Measurements from ENCODE around the gene TECR.
"Not testable (repeated sequence)": the region's sequence is repeated elsewhere in the genome, so short reads cannot be mapped to it uniquely, and the experiment has no call there.

TECR gene, protein sequence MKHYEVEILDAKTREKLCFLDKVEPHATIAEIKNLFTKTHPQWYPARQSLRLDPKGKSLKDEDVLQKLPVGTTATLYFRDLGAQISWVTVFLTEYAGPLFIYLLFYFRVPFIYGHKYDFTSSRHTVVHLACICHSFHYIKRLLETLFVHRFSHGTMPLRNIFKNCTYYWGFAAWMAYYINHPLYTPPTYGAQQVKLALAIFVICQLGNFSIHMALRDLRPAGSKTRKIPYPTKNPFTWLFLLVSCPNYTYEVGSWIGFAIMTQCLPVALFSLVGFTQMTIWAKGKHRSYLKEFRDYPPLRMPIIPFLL

DNA sequence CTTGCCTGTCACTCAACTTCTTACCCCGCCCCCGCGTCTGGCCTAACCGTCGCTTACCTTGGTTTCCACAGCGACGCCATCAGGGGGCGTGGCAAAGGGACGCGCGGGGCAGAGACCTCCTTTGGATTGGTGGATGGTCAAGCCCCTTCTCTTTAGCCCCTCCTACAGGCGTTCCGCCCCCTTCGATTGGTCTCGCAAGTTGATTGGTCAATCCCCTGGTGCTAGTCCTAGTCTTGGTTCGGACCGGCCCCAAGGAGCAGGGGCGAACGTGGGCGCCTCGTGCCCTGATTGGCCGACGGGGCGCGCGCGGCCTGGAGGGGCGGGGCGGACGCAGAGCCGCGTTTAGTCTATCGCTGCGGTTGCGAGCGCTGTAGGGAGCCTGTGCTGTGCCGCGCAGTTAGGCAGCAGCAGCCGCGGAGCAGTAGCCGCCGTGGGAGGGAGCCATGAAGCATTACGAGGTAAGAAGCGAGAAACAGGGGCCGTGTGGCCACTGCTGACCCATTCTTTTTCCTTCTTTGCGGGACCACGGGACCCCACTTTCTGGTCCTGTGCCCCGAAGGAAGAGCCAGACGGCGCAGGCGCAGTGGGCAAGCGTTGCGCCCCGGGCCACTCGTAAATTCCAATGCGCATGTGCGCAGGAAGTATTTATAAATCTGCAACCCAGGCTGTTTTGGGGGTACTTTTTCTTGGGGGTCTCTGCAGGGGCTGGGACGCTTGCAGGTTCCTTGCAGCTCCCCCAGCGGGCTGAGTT, at the start of gene TECR:
Gene TECR, plus strand, starts transcription at position 341 of the 751 bp plus-strand sequence. Its CDS starts 103 bp downstream, at position 444.
- peak; percentile 100 for DNase-seq (ENCODE audit: low read depth in 1 of 2, low spot score in 1 of 2)

DNA sequence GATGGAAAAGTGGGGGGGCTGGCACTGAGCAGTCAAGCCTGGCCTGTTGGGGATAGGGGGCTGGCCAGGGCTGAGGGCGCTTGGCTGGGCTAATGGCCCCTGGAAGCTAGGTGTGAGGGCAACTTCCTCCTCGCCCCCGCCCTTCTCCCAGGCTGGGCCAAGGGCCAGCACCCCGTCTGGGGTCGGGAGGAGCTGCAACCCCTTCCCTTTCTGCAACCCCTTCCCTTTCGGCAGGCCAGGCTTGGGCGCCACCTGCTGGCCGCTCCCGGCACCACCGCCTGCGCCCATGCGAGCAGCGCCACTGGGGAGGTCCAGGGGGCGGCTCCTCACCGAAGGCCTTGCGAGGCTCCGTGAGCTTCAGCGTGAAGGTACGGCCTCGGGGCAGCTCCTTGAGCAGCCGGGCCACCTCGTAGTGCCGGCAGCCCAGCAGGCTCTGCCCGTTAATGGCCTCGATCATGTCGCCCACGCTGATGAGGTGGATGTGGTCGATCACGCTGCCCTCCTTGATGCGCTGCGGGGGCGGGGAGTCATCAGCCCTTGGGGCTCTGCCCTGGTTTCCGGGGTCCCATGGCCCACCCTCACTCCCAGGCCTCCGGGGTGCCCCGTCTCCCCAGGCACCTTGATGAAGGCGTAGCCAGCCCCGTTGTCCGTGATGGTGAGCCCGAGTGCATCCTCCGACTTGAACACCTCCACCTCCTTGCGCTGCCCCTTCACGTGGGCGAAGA, 49.3 kb upstream of the TECR start:
- peak; percentile 50 to 59 for DNase-seq (ENCODE audit: low read depth in 1 of 2, low spot score in 1 of 2)

DNA sequence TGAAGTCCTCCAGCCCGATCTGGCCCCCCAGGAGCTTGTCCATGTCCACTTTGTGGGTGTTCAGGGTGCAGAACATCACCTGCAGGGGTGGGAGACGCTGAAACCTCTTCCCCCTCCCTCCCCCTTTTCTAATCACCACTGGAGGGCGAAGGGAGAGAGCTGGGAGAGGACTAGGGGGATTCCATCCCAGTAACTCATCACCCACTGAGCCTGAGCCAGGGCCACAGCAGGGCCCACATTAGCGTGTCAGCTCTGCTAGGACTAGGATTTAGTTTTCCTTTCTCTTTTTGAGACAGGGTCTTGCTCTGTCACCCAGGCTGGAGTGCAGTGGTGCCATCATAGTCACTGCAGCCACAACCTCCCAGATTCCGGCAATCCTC, 48.7 kb upstream of the TECR start:
- DNase-seq (ENCODE audit: low read depth in 1 of 2, low spot score in 1 of 2): no peak

DNA sequence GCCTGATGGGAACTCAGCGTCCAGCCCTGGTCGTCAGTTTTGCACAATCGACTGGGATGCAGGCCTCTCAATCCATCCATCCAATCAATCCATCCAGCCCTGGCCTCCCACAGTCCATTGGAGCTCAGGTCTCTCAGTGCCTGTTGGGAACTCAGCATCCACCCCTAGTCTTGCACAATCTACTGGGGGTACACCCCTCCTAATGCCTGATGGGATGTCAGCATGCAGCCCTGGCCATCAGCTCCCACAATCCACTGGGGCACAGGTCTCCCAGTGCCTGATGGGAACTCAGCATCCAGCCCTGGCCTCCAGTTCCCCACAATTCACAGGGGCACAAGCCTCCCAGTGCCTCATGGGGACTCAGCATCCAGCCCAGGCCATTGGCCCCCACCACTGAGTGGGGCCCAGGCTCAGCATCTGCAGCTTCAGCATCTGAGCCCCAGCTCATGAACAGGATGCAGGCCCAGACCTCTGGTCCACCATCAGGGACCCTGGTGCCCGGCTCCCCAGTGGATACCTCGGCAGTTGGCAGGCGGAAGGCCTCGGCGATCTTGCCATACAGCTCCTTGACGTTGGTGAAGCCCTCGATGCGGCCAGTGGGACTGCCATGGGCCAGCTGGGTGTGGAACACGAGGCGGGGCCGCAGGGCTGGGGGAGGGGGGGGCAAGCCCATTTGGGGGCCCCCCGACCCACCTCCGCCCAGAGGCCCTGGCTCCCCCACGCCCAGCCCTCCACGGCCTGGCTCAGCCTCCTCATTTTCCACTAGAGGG, 47.0 kb upstream of the TECR start:
- no peak for DNase-seq (ENCODE audit: low read depth in 1 of 2, low spot score in 1 of 2)

DNA sequence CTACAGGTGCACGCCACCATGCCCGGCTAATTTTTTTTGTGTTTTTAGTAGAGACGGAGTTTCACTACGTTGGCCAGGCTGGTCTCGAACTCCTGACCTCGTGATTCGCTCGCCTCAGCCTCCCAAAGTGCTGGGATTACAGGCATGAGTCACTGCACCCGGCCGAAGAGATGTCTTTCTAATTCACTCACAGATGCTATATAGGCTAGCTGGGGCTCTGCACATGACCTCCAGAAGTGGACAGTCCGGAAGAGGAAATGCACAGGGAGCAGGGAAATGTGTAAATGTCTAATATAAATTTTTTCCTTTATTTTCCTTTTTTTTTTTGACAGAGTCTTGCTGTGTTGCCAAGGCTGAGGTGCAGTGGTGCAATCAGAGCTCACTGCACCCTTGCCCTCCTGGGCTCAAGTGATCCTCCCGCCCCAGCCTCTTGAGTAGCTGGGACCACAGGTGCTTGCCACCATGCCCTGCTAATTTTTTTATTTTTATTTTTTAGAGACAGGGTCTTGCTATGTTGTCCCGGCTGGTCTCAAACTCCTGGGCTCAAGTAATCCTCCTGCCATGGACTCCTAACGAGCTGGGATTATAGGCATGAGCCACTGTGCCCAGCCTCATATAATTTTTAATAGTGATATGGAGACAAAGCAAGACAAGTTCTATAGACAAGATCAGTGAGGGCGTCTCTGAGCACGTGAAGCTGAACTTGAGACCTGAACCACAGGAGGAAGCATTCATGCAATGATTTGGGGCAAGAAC, 41.8 kb upstream of the TECR start:
- DNase-seq (ENCODE audit: low read depth in 1 of 2, low spot score in 1 of 2): no peak

DNA sequence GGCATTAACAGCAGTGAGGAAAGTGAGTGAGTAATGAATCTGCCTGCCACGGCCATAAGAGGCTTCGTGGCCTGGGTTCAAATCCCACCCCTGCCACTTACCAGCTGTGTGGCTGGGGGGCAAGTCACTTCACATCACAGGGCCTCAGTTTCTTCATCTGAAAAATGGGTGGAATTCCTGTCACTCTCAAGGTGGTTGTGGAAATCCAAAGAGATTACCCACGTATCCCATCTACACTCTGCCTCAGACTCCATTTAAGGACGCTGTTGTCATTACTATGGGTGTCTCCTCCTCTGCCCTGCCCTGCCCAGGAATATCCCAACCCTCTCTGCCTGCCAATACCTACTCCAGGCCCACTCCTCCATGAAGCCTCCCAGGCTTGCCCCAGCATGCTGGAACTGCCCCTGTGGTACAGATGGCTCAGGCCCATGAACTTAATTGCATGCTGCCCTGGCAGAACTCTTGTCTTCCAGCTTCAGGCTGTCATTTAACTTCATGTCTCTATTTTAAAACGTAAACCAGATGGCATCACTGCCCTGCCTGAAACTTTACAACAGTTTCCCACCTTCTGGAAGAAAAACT, 36.5 kb upstream of the TECR start:
- no peak for DNase-seq (ENCODE audit: low read depth in 1 of 2, low spot score in 1 of 2)

DNA sequence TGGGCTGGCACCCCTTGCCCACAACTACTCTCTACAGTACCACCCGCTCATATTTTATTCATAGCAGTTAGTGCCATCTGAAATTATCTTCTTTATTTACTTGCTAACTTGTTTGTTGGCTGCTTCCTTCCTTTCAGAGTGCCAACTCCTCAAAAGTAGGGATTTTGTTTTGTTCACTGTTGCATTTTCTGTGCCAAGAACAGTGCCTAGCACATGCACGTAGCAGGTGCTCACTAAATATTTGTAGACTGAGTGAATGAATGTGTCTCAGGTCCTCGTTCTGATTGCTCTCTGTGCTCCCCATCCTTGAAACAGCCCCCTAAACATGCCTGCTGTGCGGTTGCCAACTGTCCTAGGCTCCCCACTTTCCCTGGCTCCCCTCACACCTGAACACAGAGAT, 35.0 kb upstream of the TECR start:
- no peak for DNase-seq (ENCODE audit: low read depth in 1 of 2, low spot score in 1 of 2)

DNA sequence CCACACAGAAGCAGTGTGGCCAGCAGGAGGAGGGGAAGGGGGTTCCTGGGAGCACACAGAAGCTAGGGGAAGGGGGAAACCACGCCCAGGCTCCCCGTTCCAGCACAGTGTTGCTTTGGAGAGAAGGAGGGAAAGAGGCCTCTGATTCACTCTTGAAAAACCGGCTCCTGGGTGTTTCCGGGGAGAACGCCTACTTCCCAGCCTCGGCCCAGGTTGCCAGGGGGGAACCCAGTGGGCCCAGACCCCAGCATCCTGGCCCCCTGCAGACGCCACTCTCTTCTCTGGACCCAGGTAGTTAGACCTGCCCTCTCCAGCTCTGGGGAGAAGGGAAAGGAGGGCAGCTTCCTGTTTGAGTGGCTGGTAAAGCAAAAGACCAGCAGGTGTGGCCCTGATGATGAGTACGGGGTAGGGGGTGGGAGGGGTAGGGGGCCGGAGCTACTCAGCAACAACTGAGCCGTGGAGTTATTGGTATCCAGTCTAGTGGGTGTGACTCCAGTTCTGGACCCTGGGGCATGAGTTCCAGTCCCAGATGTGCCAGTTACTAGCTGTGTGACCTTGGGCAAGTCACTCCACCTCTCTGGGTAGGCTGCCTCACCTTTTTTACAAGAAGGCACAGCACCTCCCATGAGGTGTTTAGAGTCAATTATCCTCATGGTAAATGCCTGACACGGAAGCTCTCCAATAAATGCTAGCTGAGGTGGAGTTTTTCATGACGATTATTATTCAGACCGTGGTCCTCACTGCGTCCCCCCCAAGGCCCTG, 34.3 kb upstream of the TECR start:
- no peak for DNase-seq (ENCODE audit: low read depth in 1 of 2, low spot score in 1 of 2)

DNA sequence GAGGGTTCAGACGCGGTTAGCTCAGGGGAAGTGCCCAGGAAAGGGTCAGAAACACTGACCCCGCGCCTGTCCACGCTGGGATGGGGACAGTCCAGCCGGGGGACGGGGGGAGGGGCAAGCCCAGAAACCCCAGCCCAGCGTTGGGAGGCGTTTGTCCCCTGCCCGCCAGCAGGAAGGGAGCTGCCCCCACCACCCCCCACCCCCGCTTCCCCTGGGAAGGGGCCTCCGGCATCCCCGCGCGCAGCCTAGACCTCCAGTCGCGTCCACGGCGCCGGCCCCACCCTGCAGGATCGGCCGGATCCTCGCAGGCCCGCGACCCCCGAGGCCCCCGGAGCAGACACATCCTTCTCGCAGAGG, 33.7 kb upstream of the TECR start:
- no peak for DNase-seq (ENCODE audit: low read depth in 1 of 2, low spot score in 1 of 2)

DNA sequence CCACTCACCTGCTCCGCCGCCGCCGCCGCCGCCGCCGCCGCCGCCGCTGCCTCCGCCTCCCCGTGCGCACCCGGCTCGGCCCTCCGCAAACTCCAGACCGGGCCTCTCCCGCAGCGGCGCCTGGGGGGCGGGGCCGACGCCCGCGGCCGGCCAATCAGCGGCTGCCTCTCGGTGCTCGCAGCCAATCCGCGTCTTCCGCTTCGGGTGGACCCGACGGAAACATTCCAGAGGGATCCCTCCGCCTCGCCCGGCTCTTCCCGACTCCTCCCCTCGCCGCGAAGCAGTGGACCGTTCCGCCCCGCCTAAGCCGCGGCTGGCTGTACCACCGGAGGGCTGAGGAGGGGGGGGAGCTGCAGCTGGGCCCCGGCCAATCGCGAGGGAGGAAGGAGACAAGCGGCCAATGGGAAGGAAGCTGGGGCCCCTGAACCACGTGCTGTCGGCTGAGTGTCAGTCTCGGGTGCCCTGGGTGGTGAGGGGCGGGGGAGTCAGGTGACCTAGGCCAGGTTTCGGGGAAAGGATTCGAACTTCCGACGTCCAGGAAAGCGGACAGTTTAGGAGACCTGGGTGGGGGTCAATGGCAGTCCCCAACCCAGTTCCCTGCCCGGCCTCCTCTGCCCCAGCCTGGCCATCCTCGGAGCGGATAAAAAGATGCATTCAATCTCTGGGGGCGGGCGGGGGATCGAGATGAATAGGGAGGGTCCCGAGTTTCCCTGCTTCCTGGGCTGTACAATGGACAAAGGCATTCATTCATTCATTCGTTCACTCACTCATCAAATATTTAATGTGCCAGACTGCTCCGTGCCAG, 33.2 kb upstream of the TECR start, which contains the start of gene GIPC1:
Gene GIPC1, minus strand, starts transcription at position 99 of the 805 bp plus-strand sequence. CDS start 13,151 bp downstream, outside the sequence.
- peak; percentile 65 to 71 for DNase-seq (ENCODE audit: low read depth in 1 of 2, low spot score in 1 of 2)

DNA sequence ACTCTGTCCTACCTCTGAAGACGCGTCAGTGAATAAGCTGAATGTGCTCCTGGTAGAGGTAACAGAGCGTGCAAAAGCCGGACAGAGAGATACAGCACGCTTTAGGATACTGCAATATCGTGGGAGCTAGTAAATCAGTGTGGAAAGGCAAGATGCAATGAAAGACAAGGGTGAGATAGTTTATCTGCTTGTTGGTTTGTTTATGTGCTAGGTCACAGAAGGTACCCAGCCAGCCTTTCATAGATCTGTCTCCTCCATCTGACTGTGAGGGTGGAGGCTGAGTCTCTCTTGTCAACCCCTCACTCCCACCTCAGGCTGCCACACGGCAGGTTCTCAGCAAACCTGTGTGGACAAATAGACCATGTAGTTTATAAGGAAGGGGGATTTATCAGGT, 32.6 kb upstream of the TECR start:
- no peak for DNase-seq (ENCODE audit: low read depth in 1 of 2, low spot score in 1 of 2)

DNA sequence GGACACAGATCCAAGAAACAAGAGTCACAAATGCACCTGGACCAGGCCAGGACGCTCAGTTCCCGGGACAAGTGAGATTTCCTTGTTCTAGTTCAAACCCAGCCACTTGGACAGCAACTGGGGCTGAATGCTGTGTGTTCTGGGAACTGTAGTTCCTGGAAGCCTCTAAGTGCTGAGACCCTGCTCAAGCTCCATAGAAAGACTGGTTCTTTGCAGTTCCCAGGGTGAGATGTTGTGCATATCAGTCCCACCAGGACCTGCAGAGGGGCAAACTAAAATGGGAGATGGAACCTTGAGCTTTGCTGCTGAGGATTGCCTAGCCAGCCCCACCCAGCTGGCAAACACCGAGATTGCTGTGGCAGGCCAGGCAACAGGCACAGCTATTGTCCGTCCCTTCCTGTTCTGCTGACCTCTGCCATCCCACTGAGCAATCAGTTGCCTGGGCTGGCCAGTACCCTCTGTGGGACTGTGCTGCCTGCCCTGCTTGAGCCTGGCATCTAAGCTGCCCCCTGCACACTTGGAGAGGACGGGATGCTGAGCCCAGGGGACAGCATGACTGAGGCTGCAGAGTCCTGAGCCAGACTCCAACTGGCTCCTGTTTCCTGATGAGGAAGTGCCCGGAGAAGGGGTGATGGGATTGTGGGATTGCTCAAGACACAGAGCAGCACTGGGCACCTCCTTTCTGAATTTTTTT, 32.0 kb upstream of the TECR start:
- no peak for DNase-seq (ENCODE audit: low read depth in 1 of 2, low spot score in 1 of 2)

DNA sequence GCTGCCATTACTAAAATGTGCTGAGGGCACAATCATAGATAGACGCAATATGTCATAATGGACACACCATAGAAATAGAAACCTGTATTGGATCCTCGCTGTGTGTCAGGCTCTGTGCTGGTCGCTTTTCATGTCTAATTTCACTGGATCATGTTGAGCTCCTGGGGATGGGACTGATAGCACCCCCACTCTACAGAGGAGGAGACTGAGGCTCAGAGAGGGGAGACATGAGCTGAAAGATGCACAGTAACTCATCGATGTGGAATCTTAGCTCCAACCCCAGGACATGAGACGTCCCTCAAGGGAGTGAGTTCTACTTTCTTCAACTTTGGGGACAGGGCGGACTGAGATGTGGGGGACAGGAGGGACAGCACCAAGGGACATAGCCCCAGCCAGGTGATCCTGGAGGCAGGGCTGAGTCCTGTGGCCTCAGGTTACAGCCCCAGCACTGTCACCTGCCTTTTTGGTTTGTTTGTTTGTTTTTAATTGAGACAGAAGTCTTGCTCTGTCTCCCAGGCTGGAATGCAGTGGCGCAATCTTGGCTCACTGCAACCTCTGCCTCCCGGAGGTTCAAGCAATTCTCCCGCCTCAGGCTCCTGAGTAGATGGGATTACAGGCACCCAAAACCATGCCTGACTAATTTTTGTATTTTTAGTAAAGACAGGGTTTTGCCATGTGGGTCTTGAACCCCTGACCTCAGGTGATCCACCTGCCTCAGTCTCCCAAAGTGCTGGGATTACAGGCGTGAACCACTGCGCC, 26.9 kb upstream of the TECR start:
- no peak for DNase-seq (ENCODE audit: low read depth in 1 of 2, low spot score in 1 of 2)

DNA sequence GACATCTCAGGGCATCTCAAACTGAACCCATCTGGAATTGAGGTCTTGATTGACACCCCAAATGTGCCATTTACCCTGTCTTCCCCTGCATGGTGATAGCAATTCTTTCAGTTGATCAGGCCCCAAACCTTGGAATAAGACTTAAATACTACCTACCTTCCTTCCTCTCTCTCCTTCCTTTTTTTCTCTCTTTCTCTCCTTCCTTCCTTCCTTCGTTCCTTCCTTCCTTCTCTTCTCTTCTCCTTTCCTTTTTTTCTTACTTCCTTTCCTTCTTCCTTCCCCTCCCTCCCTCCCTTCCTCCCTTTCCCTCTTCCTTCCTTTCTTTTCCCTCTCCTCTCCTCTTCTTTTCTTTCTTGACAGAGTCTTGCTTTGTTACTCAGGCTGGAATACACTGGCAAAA, 26.1 kb upstream of the TECR start:
- DNase-seq (ENCODE audit: low read depth in 1 of 2, low spot score in 1 of 2): no peak

DNA sequence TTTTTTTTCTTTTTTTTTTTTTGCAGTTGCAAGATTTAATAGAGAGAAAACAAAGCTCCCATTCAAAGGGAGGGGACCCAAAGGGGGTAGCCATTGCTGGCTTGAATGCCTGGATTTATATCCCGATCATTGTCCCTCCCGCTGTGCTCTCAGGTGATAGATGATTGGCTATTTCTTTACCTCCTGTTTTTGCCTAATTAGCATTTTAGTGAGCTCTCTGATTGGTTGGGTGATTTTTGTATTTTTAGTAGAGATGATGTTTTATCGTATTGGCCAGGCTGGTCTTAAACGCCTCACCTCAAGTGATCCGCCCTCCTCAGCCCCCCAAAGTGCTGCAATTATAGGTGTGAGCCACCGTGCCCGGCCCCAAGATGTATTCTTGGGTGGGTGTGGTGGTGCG, 24.8 kb upstream of the TECR start:
- not testable (repeated sequence) for DNase-seq (ENCODE audit: low read depth in 1 of 2, low spot score in 1 of 2)

DNA sequence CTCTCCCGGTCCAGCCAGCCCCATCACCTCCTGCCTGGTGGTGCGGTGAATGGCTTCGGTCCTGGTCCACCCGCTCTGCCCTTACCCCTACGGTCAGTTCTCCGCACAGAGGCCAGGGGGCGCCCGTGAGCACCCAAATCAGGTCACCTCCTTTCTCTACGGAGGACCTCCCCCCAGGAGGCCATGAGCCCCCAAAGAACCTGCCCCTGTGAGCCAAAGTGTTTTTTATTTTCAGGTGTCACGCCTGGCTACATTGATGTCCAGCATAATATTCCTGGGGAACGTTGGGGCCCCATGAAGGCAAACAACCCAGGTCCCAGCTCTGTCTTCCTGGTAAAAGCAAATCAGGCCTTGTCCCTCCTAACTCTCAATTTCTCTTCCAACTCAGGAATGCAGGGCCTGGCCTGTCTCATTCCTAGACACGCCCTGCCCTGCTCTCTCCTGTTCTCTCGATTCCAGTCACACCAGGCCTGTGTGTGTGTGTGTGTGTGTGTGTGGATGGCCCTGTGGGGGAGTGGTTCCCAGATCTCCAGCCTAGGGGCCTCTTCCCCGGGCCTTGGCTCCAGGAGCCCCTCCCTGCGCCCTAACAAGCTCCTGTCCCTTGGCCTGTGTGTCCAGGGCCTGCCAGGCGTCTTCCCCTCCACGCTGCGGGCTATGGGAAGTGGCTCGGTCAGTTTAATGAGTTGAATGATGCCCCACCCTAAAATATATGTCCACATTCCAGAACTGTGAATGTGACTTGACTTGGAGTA, 23.7 kb upstream of the TECR start:
- peak; percentile 48 to 60 for DNase-seq (ENCODE audit: low read depth in 1 of 2, low spot score in 1 of 2)

All from activated T-helper 1 cell treated with anti-CD3 and anti-CD28 coated beads, Interleukin-2, amount 50 U/mL, for 16 hours (primary cell).